Esophagus muscularis mucosa (tissue), 4 donors: ENCODE data around the gene TRAF1. TPM values are rescaled to one million over a fixed set of nuclear protein-coding genes. Genes with fewer than 3 reads are reported as not detected.

Source experiments
- DNase-seq: peaks from one replicate; pipeline ENCODE4 v3.0.0-alpha.2; 2017; ENCODE audit errors: extremely low spot score
- H3K27ac ChIP-seq, 4 donors: fragments of 200-600 bp; sonication (generic); replicated peaks in 1 of 4; 1 replicate in 3 of 4; 2 replicates in 1 of 4; pipeline ENCODE4 v1.5.1; 2016 to 2019; ENCODE audit warnings: mild to moderate bottlenecking in 1 of 4
- H3K27me3 ChIP-seq, 4 donors: fragments of 200-600 bp; sonication (generic); one replicate each; pipeline versions ENCODE4 v1.5.1 to v1.6.0; 2016 to 2019
- H3K36me3 ChIP-seq, 4 donors: fragments of 200-600 bp; sonication (generic); one replicate each; pipeline ENCODE4 v1.5.1; 2016 to 2019
- H3K4me1 ChIP-seq, 4 donors: fragments of 200-600 bp; sonication (generic); one replicate each; pipeline ENCODE4 v1.5.1; 2016 to 2019
- H3K4me3 ChIP-seq, 4 donors: fragments of 200-600 bp; sonication (generic); 1 replicate in 2 of 4; 2 replicates in 2 of 4; pipeline ENCODE4 v1.5.1; 2016 to 2019; ENCODE audit warnings: mild to moderate bottlenecking in 4 of 4, moderate library complexity in 1 of 4
- H3K9me3 ChIP-seq, 4 donors: fragments of 200-600 bp; sonication (generic); 1 replicate in 3 of 4; 2 replicates in 1 of 4; pipeline ENCODE4 v1.5.1; 2016 to 2019
- EP300 ChIP-seq: sonication (generic); formaldehyde crosslinking; IDR thresholded peaks from one replicate; pipeline ENCODE4 v1.6.1; 2017; ENCODE audit warnings: antibody characterized with exemption
- POLR2A ChIP-seq: fragments of 450-650 bp; IDR thresholded peaks from one replicate; pipeline ENCODE4 v1.6.1; 2017; ENCODE audit warnings: antibody characterized with exemption, moderate library complexity, mild to moderate bottlenecking, low read depth
- POLR2AphosphoS5 ChIP-seq, 2 donors: sonication (generic); formaldehyde crosslinking; IDR thresholded peaks; one replicate each; pipeline ENCODE4 v1.6.1; 2017; ENCODE audit warnings: antibody characterized with exemption in 2 of 2
- WGBS: methylation state at CpG from one replicate; pipeline ENCODE4 v1.1.5; 2018; 5-methylcytosine and 5-hydroxymethylcytosine counted together
- intact Hi-C: fragments of 100-400 bp; cut with DNase I; formaldehyde crosslinking; loops from one replicate; pipeline ENCODE4 v1.15.1; 2023
- total RNA-seq, 4 donors: library from RNA; depleted of rRNA; stranded (reverse); fragments of >200 nt; gene quantifications; one replicate each; pipeline versions ENCODE4 v1.1.0 to v1.2.1, GENCODE V29; 2016
- TF ChIP-seq, protein P1 (sequence below), 3 experiments: fragments of 200-600 bp in 2 of 3; fragments of 450-650 bp in 1 of 3; sonication (generic) in 2 of 3; IDR thresholded peaks; one replicate each; pipeline ENCODE4 v1.5.1; 2017 to 2019; ENCODE audit warnings: antibody characterized with exemption in 3 of 3, mild to moderate bottlenecking in 2 of 3, moderate library complexity in 1 of 3

Gene TRAF1
- total RNA-seq, 4 donors from 2014 or later, result 4.0 to 7.4 (median 5.5) TPM

DNA sequence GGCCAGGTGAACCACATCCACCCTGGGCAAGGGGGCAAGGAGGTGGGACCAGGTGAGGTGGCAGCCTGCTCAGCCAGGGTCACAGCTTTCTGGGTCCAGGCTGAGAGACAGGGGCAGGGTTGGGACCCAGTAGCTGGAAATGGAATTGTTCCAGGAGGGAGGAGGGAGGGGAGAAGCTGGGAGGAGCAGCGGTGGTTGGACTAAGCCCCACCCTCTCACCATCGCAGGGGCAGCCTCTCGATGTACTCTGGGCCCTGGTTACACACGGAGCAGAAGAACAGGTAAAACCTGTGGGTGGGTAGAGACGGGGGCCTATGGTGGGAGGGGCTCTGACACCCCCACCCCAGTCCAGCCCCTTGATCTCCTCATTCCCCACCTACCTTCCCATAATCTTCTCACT is 60.8 kb downstream of the TRAF1 start:
- Histone ChIP-seq H3K27me3 (no peaks in the 10 kb centered on the region), H3K27ac (peak overlapping the region in 1 of 4 donors; percentile 9), H3K4me1 (peaks cover 6 to 25% (median 21%) of the 10 kb centered on the region in 4 donors), H3K9me3 (no peaks in the 10 kb centered on the region), H3K4me3 (no peak overlapping the region), H3K36me3 (peaks cover 25 to 69% (median 45%) of the 10 kb centered on the region in 4 donors)
- TF ChIP-seq POLR2A, result no peak
- TF ChIP-seq, protein P1, sequence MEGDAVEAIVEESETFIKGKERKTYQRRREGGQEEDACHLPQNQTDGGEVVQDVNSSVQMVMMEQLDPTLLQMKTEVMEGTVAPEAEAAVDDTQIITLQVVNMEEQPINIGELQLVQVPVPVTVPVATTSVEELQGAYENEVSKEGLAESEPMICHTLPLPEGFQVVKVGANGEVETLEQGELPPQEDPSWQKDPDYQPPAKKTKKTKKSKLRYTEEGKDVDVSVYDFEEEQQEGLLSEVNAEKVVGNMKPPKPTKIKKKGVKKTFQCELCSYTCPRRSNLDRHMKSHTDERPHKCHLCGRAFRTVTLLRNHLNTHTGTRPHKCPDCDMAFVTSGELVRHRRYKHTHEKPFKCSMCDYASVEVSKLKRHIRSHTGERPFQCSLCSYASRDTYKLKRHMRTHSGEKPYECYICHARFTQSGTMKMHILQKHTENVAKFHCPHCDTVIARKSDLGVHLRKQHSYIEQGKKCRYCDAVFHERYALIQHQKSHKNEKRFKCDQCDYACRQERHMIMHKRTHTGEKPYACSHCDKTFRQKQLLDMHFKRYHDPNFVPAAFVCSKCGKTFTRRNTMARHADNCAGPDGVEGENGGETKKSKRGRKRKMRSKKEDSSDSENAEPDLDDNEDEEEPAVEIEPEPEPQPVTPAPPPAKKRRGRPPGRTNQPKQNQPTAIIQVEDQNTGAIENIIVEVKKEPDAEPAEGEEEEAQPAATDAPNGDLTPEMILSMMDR (IDR thresholded peaks at IDR 0.05), result no peak
- no peak for TF ChIP-seq EP300
- TF ChIP-seq POLR2AphosphoS5 (IDR thresholded peaks at IDR 0.05), result no peak
- WGBS, result 51% methylated on average over 5 of the region's 5 CpGs
- no peak for DNase-seq
- intact Hi-C loops, result loop anchor here (5.0 kb wide), 1 partner anchor 206 kb away; the partner anchor contains the start of gene CNTRL

DNA sequence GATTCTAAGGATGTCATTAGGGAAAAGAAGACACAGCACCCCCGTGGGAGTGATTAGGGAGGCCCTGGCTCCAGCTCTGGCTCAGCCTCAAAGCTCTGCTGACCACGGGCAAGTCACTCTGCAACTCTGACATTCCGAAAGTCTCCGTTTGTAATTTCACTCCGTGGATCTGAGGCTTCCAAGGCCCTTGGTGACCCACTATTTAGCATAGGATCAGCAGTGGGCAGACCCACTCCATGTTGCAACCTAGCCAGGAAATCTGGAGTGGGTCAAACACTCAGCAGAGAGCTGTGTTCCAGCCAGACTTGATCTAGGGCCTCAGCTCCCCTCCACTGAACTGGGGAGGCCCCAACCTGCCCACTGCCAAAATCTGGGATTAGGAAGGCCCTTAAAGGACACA is 61.4 kb downstream of the TRAF1 start:
- intact Hi-C loops, result loop anchor here (5.0 kb wide), 1 partner anchor 207 kb away; the partner anchor contains the start of gene CNTRL
- Histone ChIP-seq H3K27me3 (no peaks in the 10 kb centered on the region), H3K4me1 (peaks cover 6 to 22% (median 21%) of the 10 kb centered on the region in 4 donors), H3K36me3 (peaks cover 31 to 72% (median 51%) of the 10 kb centered on the region in 4 donors), H3K4me3 (no peak overlapping the region), H3K27ac (no peak overlapping the region), H3K9me3 (no peaks in the 10 kb centered on the region)
- no peak for DNase-seq
- WGBS, result 79% methylated on average over 5 of the region's 5 CpGs
- TF ChIP-seq EP300 (no peak), POLR2A (no peak), POLR2AphosphoS5 (IDR thresholded peaks at IDR 0.05) (no peak)
- TF ChIP-seq, protein P1 (IDR thresholded peaks at IDR 0.05), result no peak

DNA sequence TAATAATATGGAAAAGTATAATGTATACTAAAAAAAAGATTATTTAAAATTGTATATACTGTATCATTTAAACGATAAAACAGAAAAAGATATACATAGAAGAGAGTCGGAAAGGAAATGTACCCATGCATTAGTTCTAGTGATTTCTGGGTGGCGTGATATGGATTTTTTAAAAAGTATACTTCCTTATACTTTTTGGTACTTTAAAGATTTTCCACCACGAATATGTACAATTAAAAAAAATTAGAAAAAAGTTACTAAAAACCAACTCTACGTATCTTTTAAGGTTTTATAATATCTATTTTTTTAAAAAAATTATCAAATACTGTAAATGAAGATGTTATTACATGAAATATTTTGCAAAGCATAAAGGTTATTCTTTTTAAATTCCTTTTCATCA is 61.9 kb downstream of the TRAF1 start:
- Histone ChIP-seq H3K4me1 (peaks cover 6 to 18% (median 18%) of the 10 kb centered on the region in 4 donors), H3K9me3 (no peaks in the 10 kb centered on the region), H3K27ac (no peak overlapping the region), H3K4me3 (no peak overlapping the region), H3K36me3 (peaks cover 36 to 72% (median 53%) of the 10 kb centered on the region in 4 donors), H3K27me3 (no peaks in the 10 kb centered on the region)
- intact Hi-C loops, result loop anchor here (5.0 kb wide), 1 partner anchor 208 kb away; the partner anchor contains the start of gene CNTRL
- TF ChIP-seq POLR2AphosphoS5 (IDR thresholded peaks at IDR 0.05) (no peak), POLR2A (no peak), EP300 (no peak)
- TF ChIP-seq, protein P1 (IDR thresholded peaks at IDR 0.05), result no peak
- WGBS, result 93% methylated on average over 5 of the region's 5 CpGs
- no peak for DNase-seq

DNA sequence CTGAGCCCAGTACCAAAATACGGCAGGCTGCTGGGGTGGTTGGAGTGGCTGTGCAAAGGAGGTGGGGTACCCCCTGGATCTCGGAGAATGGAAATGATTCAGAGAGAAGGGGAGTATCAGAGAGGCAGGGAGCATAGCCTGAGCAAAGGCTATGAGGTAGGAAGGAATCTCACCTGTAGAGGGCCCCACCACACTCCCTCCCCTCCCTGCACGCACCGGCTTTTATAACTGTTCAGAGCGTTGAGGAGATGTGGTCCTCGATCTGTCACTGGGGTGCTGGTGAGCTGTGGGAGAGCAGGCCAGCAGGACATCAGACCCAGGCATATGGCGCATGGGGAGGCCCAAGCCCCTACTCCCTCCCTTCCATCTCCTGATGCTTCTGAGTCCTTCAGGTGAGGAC is 62.8 kb downstream of the TRAF1 start:
- Histone ChIP-seq H3K36me3 (peaks cover 39 to 81% (median 59%) of the 10 kb centered on the region in 4 donors), H3K27ac (no peak overlapping the region), H3K9me3 (no peaks in the 10 kb centered on the region), H3K4me3 (no peak overlapping the region), H3K4me1 (peaks cover 6 to 11% (median 10%) of the 10 kb centered on the region in 4 donors), H3K27me3 (no peaks in the 10 kb centered on the region)
- intact Hi-C loops, result no loop called here
- 80% methylated on average over 7 of the region's 7 CpGs for WGBS
- DNase-seq, result no peak
- TF ChIP-seq POLR2AphosphoS5 (IDR thresholded peaks at IDR 0.05) (no peak), EP300 (no peak), POLR2A (no peak)
- TF ChIP-seq, protein P1 (IDR thresholded peaks at IDR 0.05), result no peak

DNA sequence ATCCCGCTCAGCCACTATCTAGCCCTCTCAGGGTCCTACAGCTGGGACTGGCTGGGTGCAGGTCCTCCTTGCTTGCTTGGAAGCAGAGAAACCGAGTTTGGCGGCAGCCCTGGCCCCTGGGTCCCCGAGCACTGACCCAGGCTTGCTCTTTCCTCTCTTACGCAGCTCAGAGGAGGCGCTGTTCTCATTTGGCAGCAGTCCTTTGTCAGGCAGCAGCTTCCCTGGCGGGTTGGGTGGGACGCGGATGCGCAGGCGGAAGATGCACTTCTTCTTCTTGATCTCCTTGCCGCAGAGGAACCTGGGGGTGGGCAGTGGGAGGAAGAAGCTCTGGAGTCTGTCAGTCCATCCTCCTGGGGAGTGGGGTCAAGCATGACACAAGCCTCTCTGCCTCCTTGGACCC is 64.1 kb downstream of the TRAF1 start:
- Histone ChIP-seq H3K27me3 (no peaks in the 10 kb centered on the region), H3K36me3 (peaks cover 44 to 94% (median 71%) of the 10 kb centered on the region in 4 donors), H3K4me3 (no peak overlapping the region), H3K9me3 (no peaks in the 10 kb centered on the region), H3K4me1 (no peaks in the 10 kb centered on the region), H3K27ac (no peak overlapping the region)
- DNase-seq, result no peak
- intact Hi-C loops, result no loop called here
- TF ChIP-seq POLR2A (no peak), EP300 (no peak), POLR2AphosphoS5 (IDR thresholded peaks at IDR 0.05) (no peak)
- TF ChIP-seq, protein P1 (IDR thresholded peaks at IDR 0.05), result no peak
- WGBS, result 86% methylated on average over 12 of the region's 12 CpGs
